PC-3 (cell line): ENCODE data around the gene FARP1.

Source experiments
- CTCF ChIP-seq: fragments of 300-600 bp; sonication (generic); conservative IDR thresholded peaks from 2 replicates; pipeline ENCODE4 v1.5.1; 2017; ENCODE audit warnings: antibody characterized with exemption, low read depth, mild to moderate bottlenecking, low read length
- EZH2 ChIP-seq: fragments of 300-600 bp; sonication (generic); IDR thresholded peaks from one replicate; pipeline ENCODE4 v1.6.1; 2017; ENCODE audit warnings: antibody characterized with exemption, mild to moderate bottlenecking, low read length; ENCODE audit not compliant: unreplicated experiment
- EZH2phosphoT487 ChIP-seq: fragments of 300-600 bp; sonication (generic); IDR thresholded peaks from 2 replicates; pipeline ENCODE4 v1.6.1; 2018; ENCODE audit warnings: mild to moderate bottlenecking, antibody characterized with exemption, low read length, borderline replicate concordance

DNA sequence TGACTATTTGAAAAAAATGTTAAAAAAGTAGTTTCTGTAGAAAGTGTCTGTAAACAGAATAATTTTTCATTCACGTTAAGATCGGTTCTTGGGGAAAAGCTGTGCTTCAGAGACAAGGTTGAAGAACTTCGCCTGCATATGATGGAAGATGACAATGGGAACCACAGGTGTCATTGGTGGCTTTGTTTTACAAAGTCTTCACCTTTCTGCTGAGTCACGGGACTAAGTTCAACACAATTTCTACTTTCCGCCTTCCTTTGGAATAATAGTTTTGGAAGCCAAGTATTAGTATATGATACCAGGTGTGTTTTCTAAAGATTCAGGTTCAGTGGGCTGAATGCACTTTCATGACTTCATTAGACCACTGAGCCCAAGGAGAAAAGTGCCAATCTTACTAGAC, 189.8 kb downstream of the FARP1 start:
- no peak for TF ChIP-seq CTCF
- TF ChIP-seq EZH2 = no peak
- no peak for TF ChIP-seq EZH2phosphoT487
